Measurements from ENCODE around the gene SPATA20. TPM values are rescaled to one million over a fixed set of nuclear protein-coding genes. Genes with fewer than 3 reads are reported as not detected.

Gene SPATA20
- total RNA-seq (10 to 100 TPM; 14.3 to 19.4 (median 16.4) TPM), polyA plus RNA-seq (1 to 10 TPM; 3.7 to 5.6 TPM), total RNA-seq (36.3 reads per million, percentile 64 among the genes with 10 or more reads in this experiment)

GRCh38 chr17:50547035-50547735, at the start of gene SPATA20:
Gene SPATA20, plus strand, starts transcription at chr17:50547174. Its CDS starts 35 bp downstream, at chr17:50547209.
- POLR2A ChIA-PET: interaction anchor here (0.7 to 1.2 kb wide), 3 partner anchors 13 to 302 kb away, joined by 3 read pairs; partner anchors contain the start of gene CACNA1G
- peak within 1 kb of the TSS; percentile 66 for H3K27ac ChIP-seq (ENCODE audit: low read depth, low read length)

GRCh38 chr17:50498021-50498874, 48.7 kb upstream of the SPATA20 start:
- Mint-ChIP-seq H3K27me3 (peaks cover 0 to 7% (median 0%) of the 10 kb centered on the region in 5 donors), H3K9me3 (no peaks in the 10 kb centered on the region), H3K36me3 (no peaks in the 10 kb centered on the region), H3K27ac (peak overlapping the region in 1 of 9 donors; percentile 25), H3K4me3 (no peak overlapping the region), H3K4me1 (peaks cover 0 to 6% (median 0%) of the 10 kb centered on the region in 7 donors)
- no peak overlapping the region for H3K4me3 ChIP-seq (ENCODE audit: low read length)
- H3K27me3 ChIP-seq (ENCODE audit: control insufficient read depth in 2 of 2, insufficient read depth in 2 of 2, low read length in 2 of 2): no peaks in the 10 kb centered on the region
- ATAC-seq: no peak
- no peak overlapping the region for H3K27ac ChIP-seq (ENCODE audit: low read depth, low read length)
- intact Hi-C loops (cut with micrococcal nuclease): no loop called here
- CTCF ChIA-PET: interaction anchor here (0.8 kb wide), 1 partner anchor 19 kb away, joined by 3 read pairs; no protein-coding TSS in a partner anchor
- H3K4me1 ChIP-seq (ENCODE audit: control insufficient read depth in 2 of 2, insufficient read depth in 2 of 2, low read length in 2 of 2): no peaks in the 10 kb centered on the region
- no peaks in the 10 kb centered on the region for H3K9me3 ChIP-seq (ENCODE audit: control insufficient read depth in 2 of 3, low read length in 3 of 3)
- no peaks in the 10 kb centered on the region for H3K36me3 ChIP-seq (ENCODE audit: control insufficient read depth in 2 of 3, insufficient read depth in 3 of 3, low read length in 3 of 3)
- POLR2A ChIA-PET: no interaction called here
- no peak for DNase-seq

More at GRCh38 chr17:50547035-50547735, at the start of gene SPATA20:
- DNase-seq (peak; percentile 73 to 86 (median 83)), ATAC-seq (peak; percentile 90)
- no peaks in the 10 kb centered on the region for H3K9me3 Mint-ChIP-seq
- peaks cover 0 to 28% (median 7%) of the 10 kb centered on the region in 5 donors for H3K27me3 Mint-ChIP-seq
- peaks cover 0 to 2% (median 0%) of the 10 kb centered on the region in 5 donors for H3K36me3 Mint-ChIP-seq
- H3K27me3 ChIP-seq (ENCODE audit: control insufficient read depth in 2 of 2, insufficient read depth in 2 of 2, low read length in 2 of 2): no peaks in the 10 kb centered on the region
- intact Hi-C loops (cut with micrococcal nuclease): loop anchor here (1.0 to 10.0 kb wide), 10 partner anchors 13 to 608 kb away; partner anchors contain the start of genes CACNA1G (in 2 of the 2) and NME1 (in 1 of the 2)
- H3K36me3 ChIP-seq (ENCODE audit: control insufficient read depth in 2 of 3, insufficient read depth in 3 of 3, low read length in 3 of 3): no peaks in the 10 kb centered on the region
- peaks cover 0 to 25% (median 20%) of the 10 kb centered on the region in 7 donors for H3K4me1 Mint-ChIP-seq
- H3K4me3 Mint-ChIP-seq: peak within 1 kb of the TSS; percentile 52 to 85 (median 76)
- H3K4me3 ChIP-seq (ENCODE audit: low read length): peak within 1 kb of the TSS; percentile 65
- peak within 1 kb of the TSS in 5 of 9 donors; percentile 37 to 87 (median 81) for H3K27ac Mint-ChIP-seq
- no peaks in the 10 kb centered on the region for H3K9me3 ChIP-seq (ENCODE audit: control insufficient read depth in 2 of 3, low read length in 3 of 3)
- peaks cover 11% of the 10 kb centered on the region in 2 donors for H3K4me1 ChIP-seq (ENCODE audit: control insufficient read depth in 2 of 2, insufficient read depth in 2 of 2, low read length in 2 of 2)
- CTCF ChIA-PET: interaction anchor here (0.7 to 1.3 kb wide), 6 partner anchors 35 to 1482 kb away, joined by 3 read pairs; no protein-coding TSS in a partner anchor

DNA sequence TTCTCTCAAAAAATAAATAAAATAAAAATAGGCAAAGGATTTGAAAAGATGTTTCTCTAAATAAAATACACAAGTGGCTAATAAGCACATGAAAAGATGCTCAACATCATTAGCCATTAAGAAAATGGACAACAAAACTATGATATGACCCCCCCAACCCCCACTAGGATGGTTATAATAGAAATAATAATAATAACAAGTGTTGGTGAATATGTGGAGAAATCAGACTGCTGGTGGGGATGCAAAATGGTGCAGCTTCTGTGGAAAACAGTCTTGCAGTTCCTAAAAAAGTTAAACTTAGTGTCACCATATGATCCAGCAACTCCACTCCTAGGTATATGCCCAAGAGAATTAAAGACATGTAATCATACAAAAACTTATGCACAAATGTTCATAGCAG, 47.7 kb upstream of the SPATA20 start:
- H3K4me3 ChIP-seq (ENCODE audit: low read length): no peak overlapping the region
- H3K9me3 Mint-ChIP-seq: no peaks in the 10 kb centered on the region
- ChIA-PET POLR2A (no interaction called here), CTCF (interaction anchor here (0.7 to 0.8 kb wide), 2 partner anchors 12 to 20 kb away, joined by 3 read pairs; no protein-coding TSS in a partner anchor)
- no peaks in the 10 kb centered on the region for H3K36me3 ChIP-seq (ENCODE audit: control insufficient read depth in 2 of 3, insufficient read depth in 3 of 3, low read length in 3 of 3)
- no peaks in the 10 kb centered on the region for H3K9me3 ChIP-seq (ENCODE audit: control insufficient read depth in 2 of 3, low read length in 3 of 3)
- DNase-seq: no peak
- intact Hi-C loops (cut with micrococcal nuclease): no loop called here
- H3K4me1 ChIP-seq (ENCODE audit: control insufficient read depth in 2 of 2, insufficient read depth in 2 of 2, low read length in 2 of 2): peaks cover 0 to 2% of the 10 kb centered on the region in 2 donors
- H3K27me3 ChIP-seq (ENCODE audit: control insufficient read depth in 2 of 2, insufficient read depth in 2 of 2, low read length in 2 of 2): no peaks in the 10 kb centered on the region
- H3K27me3 Mint-ChIP-seq: peaks cover 0 to 7% (median 0%) of the 10 kb centered on the region in 5 donors
- no peak for ATAC-seq
- H3K4me1 Mint-ChIP-seq: peaks cover 0 to 12% (median 6%) of the 10 kb centered on the region in 7 donors
- no peaks in the 10 kb centered on the region for H3K36me3 Mint-ChIP-seq
- H3K27ac Mint-ChIP-seq: no peak overlapping the region
- H3K27ac ChIP-seq (ENCODE audit: low read depth, low read length): no peak overlapping the region
- H3K4me3 Mint-ChIP-seq: no peak overlapping the region

GRCh38 chr17:50499721-50500120, 47.3 kb upstream of the SPATA20 start:
- intact Hi-C loops (cut with micrococcal nuclease): no loop called here
- H3K4me3 Mint-ChIP-seq: no peak overlapping the region
- no peaks in the 10 kb centered on the region for H3K9me3 ChIP-seq (ENCODE audit: control insufficient read depth in 2 of 3, low read length in 3 of 3)
- CTCF ChIA-PET: interaction anchor here (0.7 to 2.3 kb wide), 2 partner anchors 12 to 18 kb away, joined by 3 to 7 read pairs; no protein-coding TSS in a partner anchor
- ATAC-seq: no peak
- POLR2A ChIA-PET: interaction anchor here (1.5 kb wide), 1 partner anchor 20 kb away, joined by 3 read pairs; no protein-coding TSS in a partner anchor
- peaks cover 0 to 7% (median 0%) of the 10 kb centered on the region in 5 donors for H3K27me3 Mint-ChIP-seq
- no peak overlapping the region for H3K27ac Mint-ChIP-seq
- DNase-seq: no peak
- no peaks in the 10 kb centered on the region for H3K27me3 ChIP-seq (ENCODE audit: control insufficient read depth in 2 of 2, insufficient read depth in 2 of 2, low read length in 2 of 2)
- H3K27ac ChIP-seq (ENCODE audit: low read depth, low read length): no peak overlapping the region
- H3K4me1 ChIP-seq (ENCODE audit: control insufficient read depth in 2 of 2, insufficient read depth in 2 of 2, low read length in 2 of 2): peaks cover 0 to 7% of the 10 kb centered on the region in 2 donors
- H3K4me3 ChIP-seq (ENCODE audit: low read length): no peak overlapping the region
- H3K36me3 ChIP-seq (ENCODE audit: control insufficient read depth in 2 of 3, insufficient read depth in 3 of 3, low read length in 3 of 3): no peaks in the 10 kb centered on the region
- peaks cover 0 to 16% (median 10%) of the 10 kb centered on the region in 7 donors for H3K4me1 Mint-ChIP-seq
- no peaks in the 10 kb centered on the region for H3K9me3 Mint-ChIP-seq
- no peaks in the 10 kb centered on the region for H3K36me3 Mint-ChIP-seq

- H3K27ac ChIP-seq (ENCODE audit: low read depth, low read length): no peak overlapping the region
- H3K9me3 ChIP-seq (ENCODE audit: control insufficient read depth in 2 of 3, low read length in 3 of 3): no peaks in the 10 kb centered on the region
- peaks cover 0 to 8% of the 10 kb centered on the region in 2 donors for H3K4me1 ChIP-seq (ENCODE audit: control insufficient read depth in 2 of 2, insufficient read depth in 2 of 2, low read length in 2 of 2)
- CTCF ChIA-PET: interaction anchor here (0.6 to 2.5 kb wide), 5 partner anchors 16 to 55 kb away, joined by 3 to 13 read pairs (median 7); partner anchors contain the start of gene RSAD1
- H3K36me3 ChIP-seq (ENCODE audit: control insufficient read depth in 2 of 3, insufficient read depth in 3 of 3, low read length in 3 of 3): no peaks in the 10 kb centered on the region
- Mint-ChIP-seq H3K4me3 (no peak overlapping the region), H3K27me3 (peaks cover 0 to 3% (median 0%) of the 10 kb centered on the region in 5 donors), H3K4me1 (peaks cover 0 to 23% (median 13%) of the 10 kb centered on the region in 7 donors), H3K9me3 (no peaks in the 10 kb centered on the region), H3K27ac (no peak overlapping the region), H3K36me3 (no peaks in the 10 kb centered on the region)
- POLR2A ChIA-PET: interaction anchor here (0.9 to 1.5 kb wide), 3 partner anchors 8 to 21 kb away, joined by 3 to 5 read pairs (median 3); no protein-coding TSS in a partner anchor
- DNase-seq (peak in 1 of 9 donors; percentile 18), ATAC-seq (no peak)
- H3K27me3 ChIP-seq (ENCODE audit: control insufficient read depth in 2 of 2, insufficient read depth in 2 of 2, low read length in 2 of 2): no peaks in the 10 kb centered on the region
- H3K4me3 ChIP-seq (ENCODE audit: low read length): no peak overlapping the region
- intact Hi-C loops (cut with micrococcal nuclease): loop anchor here in 1 of 2 donors (1.0 kb wide), 2 partner anchors 23 to 139 kb away; partner anchors contain the start of gene RSAD1
Observed at GRCh38 chr17:50501054-50501453, 45.9 kb upstream of the SPATA20 start.
